HG03280 (cell line): Measurements from ENCODE around the gene LAIR1.
"Not testable (repeated sequence)": the region's sequence is repeated elsewhere in the genome, so short reads cannot be mapped to it uniquely, and the experiment has no call there.

Source experiments
- ATAC-seq: cut with Tn5 transposase; IDR thresholded peaks from one replicate; pipeline ENCODE4 v1.9.1; 2021; ENCODE audit warnings: mild to moderate bottlenecking, moderate library complexity; ENCODE audit not compliant: unreplicated experiment

LAIR1 gene

GRCh38 chr19:54345938-54346386, 18.8 kb downstream of the LAIR1 start:
- ATAC-seq, result no peak

- ATAC-seq, result no peak
Observed at GRCh38 chr19:54343868-54344267, 20.9 kb downstream of the LAIR1 start.

DNA sequence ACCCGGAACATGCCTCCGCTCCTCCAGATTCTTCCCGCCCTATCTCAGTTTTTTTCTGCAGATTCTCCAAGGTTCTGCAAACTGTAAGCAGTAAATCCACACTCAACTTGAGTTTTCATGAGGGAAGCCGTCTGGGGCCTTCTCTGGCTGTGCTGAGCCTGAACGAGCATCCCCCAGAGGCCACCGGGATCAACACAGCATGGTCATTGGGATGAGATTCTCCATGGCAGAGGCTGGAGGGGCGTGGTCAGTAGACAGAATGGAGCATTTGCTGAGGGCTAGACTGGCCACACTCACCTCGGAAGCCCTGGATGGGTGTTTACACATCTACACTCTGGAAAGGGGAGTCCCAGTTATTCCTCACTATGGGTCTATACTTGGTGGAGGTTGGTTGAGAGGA, 23.4 kb downstream of the LAIR1 start:
- no peak for ATAC-seq

GRCh38 chr19:54339646-54340358, 24.9 kb downstream of the LAIR1 start:
- no peak for ATAC-seq

GRCh38 chr19:54338521-54338920, 26.2 kb downstream of the LAIR1 start:
- ATAC-seq, result no peak

DNA sequence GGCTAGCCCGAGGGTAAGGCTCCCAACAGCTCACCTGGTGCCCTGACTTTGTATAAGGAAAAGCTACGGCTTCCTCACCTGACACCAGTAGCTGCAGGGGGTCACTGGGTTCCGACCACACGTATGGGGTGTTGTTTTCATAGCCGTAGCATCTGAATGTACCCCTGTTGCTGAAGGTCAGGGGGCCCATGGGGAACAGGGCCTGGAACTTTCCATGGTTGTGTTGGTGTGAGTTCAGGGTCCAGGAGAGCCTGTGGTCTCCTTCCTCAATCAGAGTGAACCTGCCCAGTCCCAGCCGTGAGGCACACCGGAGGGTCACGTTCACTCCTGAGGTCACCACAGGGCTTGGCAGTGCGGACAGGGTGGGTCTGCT, 26.9 kb downstream of the LAIR1 start:
- ATAC-seq, result no peak

DNA sequence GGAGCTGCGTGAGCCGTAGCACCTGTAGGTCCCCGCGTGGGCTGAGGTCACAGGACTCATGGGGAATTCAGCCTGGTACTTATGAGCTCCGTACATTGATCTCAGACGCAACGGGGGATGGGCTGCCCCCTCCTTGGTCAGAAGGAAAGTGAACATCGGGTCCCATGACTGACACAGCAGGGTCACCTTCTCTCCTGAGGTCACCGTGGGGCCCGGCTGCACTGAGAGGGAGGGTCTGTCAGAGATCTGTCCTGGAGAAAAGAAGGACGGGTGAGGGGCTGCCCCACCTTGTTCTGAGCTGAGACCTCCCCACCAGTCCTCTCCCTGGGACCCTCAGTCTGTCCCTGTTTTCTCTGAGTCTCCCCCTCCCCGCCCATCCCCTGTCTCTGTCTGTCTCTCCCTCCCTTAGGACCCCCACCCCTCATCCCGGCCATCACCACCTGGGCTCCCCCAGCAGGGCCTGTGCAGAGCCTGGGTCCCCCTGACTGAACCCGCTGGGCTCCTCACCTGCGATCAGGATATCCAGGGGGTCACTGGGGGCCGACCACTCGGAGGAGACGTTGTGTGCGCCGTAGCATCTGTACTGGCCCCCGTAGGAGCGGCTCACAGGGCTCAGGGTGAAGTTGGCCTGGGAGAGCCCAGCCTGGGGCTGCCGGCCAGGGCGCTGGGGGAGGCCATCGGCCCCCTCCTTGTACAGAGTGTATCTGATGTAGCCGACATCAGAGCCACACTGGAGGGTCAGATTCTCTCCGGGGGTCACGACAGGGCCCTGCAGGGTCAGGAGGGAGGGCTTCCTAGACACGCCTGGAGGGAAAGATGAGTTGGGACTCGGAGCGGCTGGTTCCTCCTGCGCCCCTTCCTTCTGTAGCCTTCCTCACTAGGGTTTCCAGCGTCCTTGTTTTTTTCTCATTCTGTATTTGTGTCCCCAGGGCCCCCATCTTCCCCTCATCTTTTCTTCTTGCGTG, 27.6 kb downstream of the LAIR1 start:
- no peak for ATAC-seq

GRCh38 chr19:54335979-54336892, 28.5 kb downstream of the LAIR1 start:
- ATAC-seq, result no peak

GRCh38 chr19:54335164-54335563, 29.6 kb downstream of the LAIR1 start:
- ATAC-seq, result no peak

DNA sequence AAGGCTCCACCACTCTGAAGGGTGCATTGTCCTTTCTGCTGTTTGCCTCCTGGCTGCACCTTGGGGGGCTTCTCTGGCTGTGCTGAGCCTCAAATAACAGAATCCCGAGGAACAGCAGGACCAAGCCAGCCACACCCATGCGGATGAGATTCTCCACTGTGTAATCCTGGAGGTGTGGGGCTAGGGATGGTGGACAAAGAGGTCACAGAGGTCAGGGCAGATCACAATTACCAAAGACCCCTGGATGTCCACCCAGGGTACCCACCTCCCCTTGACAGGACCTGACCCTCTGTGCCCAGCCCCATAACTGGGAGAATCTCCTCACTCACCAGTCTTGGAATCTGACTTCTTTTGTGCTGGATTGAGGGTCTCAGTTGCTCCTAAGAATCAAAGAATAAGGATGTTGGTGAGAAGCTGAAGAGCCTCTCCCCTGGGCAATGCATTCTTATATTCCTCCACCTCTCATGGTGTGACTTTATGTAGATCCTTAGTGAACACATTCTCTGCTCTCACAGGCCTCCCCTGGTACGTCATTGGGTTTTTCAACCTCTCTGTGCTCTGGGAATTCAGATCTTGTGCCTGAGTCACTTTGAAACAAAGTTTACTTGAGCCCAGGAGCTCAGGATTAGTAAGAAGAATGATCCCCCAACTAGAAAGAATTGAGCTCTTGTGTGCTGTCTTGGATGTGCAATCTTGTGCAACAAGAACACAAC, 31.0 kb downstream of the LAIR1 start:
- no peak for ATAC-seq

DNA sequence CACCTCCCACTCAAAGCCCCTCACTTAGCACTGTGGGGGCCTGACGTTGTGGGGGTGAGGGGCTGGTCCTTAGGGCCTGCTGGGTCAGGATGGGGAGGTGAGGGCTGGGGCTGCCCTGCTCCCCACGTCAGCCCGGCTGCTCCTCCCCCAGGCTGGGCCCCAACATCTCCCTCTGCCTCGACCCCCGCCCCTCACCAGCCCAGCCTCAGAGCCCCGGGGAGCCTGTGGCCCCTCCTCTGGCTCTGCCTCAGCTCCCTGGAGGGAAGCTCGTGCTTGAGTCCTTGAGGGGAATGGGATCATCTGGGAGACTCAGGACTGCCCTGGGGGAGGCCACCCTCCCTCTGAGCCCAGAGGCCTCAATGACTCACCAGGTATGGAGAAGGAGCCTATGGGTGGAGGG, 32.6 kb downstream of the LAIR1 start:
- no peak for ATAC-seq

- ATAC-seq, result no peak
Observed at GRCh38 chr19:54331626-54332025, 33.1 kb downstream of the LAIR1 start.

DNA sequence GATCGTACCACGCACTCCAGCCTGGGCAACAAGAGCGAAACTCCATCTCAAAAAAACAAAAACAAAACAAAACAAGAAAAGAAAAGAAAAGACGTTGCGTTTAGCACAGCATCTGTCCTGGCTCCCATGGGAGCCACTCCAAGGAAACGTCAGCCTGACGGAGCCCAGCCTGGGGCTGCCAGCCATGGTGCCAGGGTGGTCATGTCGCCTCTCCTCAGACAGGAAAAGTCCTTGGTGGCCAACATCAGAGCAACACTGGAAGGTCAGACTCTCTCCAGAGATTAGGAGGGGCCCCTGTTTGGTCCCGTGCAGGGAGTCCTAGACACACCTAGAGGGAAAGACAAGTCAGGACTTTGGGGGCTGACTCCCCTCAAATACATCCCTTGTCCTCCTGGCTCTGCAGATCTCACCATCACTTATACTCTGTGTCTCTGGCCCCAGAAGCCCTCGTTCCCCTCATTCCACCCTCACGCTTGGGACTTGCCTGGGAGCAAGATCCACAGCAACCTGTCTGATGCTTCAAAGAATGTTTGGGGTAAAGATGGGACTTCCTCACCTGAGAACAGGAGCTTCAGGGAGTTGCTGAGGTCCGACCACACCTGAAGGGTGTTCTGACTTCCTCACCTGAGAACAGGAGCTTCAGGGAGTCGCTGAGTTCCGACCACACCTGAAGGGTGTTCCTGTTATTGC, 35.1 kb downstream of the LAIR1 start:
- ATAC-seq, result no peak

DNA sequence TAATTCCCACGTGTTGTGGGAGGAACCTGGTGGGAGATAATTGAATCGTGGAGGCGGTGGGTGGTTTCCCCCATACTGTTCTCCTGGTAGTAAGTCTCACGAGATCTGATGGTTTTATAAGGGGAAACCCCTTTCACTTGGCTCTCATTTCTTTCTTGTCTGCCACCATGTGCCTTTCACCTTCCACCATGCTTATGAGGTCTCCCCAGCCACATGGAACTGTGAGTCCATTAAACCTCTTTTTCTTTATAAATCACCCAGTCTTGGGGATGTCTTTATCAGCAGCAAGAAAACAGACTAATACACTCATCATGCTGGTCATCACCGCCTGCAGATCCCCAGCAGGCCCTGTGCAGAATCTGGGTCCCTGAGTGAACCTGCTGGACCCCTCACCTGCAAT, 36.0 kb downstream of the LAIR1 start:
- not testable (repeated sequence) for ATAC-seq

GRCh38 chr19:54325631-54326030, 39.1 kb downstream of the LAIR1 start:
- no peak for ATAC-seq

DNA sequence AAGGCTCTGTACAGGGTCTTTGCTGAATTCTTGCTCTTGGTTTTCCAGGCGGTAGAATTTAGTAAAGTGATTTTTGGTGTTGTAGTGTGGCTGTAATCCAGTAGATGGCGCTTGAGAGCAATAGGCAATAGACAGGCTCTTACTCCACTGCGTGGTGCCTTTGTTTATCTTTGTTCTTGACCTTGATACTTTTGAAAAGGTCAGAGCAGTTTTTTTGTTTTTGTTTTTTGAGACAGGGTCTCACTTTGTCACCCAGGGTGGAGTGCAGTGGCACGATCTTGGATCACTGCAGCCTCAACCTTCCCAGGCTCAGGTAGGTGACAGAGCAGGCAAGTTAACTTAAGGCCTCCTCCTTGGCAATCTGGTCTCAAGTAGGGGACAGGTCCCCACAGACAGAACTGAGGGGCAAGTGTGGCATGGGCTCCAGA, 39.5 kb downstream of the LAIR1 start:
- no peak for ATAC-seq

GRCh38 chr19:54324071-54324470, 40.7 kb downstream of the LAIR1 start:
- no peak for ATAC-seq

DNA sequence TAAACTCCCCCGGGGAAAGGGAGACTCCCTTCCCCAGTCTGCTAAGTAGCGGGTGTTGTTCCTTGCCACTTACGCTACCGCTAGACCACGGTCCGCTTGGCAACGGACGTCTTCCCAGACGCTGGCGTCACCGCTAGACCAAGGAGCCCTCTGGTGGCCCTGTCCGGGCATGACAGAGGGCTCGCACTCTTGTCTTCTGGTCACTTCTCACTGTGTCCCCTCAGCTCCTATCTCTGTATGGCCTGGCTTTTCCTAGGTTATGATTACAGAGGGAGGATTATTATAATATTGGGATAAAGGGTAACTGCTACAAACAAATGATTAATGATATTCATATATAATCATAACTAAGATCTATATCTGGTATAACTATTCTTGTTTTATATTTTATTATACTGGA, 41.8 kb downstream of the LAIR1 start:
- ATAC-seq, result not testable (repeated sequence)

DNA sequence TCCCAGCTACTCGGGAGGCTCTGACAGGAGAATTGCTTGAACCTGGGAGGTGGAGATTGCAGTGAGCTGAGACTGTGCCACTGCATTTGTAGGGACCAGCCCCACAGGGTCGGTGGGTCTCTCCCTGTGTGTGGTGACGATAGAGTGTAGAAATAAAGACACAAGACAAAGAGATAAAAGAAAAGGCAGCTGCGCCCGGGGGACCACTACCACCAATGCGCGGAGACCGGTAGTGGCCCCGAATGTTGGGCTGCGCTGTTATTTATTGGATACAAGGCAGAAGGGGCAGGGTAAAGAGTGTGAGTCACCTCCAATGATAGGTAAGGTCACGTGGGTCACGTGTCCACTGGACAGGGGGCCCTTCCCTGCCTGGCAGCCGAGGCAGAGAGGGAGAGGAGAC, 42.4 kb downstream of the LAIR1 start:
- ATAC-seq, result not testable (repeated sequence)
